WTC11 (cell line): ENCODE results near the gene AOX1.

Experiments
- ATF1 ChIP-seq: sonication (generic); formaldehyde crosslinking; IDR thresholded peaks from 2 replicates; pipeline ENCODE4 v1.8.1; 2023; ENCODE audit warnings: mild to moderate bottlenecking, moderate library complexity, missing genetic modification reagents
- CREB1 ChIP-seq: sonication (generic); formaldehyde crosslinking; IDR thresholded peaks from 2 replicates; pipeline ENCODE4 v1.8.0; 2023; ENCODE audit warnings: mild to moderate bottlenecking, missing genetic modification reagents
- GABPB1 ChIP-seq: sonication (generic); formaldehyde crosslinking; IDR thresholded peaks from 2 replicates; pipeline ENCODE4 v1.8.1; 2023; ENCODE audit warnings: mild to moderate bottlenecking, missing genetic modification reagents
- NFE2L1 ChIP-seq: sonication (generic); formaldehyde crosslinking; IDR thresholded peaks from 2 replicates; pipeline ENCODE4 v1.8.1; 2023; ENCODE audit warnings: missing genetic modification reagents
- TF ChIP-seq, protein P1 (sequence below): fragments of 200-600 bp; IDR thresholded peaks from 2 replicates; pipeline ENCODE4 v1.8.0; 2022; ENCODE audit warnings: antibody characterized with exemption

DNA sequence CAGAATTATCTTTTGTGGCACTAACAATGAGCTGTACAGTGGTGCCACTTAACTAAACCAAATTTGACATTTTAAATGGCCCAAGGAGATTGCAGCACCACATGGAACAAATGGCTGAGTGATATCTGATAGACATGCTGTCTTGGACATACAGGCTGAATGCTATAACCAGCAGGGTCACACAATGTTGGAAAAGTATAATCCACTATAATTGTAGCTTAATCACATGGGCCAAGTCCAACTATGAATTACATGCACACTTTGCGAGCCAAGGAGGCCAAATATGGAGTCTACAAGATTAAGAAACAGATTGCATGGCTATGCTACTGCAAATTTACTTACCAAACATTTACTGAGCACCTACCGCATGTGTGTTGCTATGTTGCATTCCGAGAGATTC, 69.0 kb downstream of the AOX1 start:
- TF ChIP-seq, protein P1, sequence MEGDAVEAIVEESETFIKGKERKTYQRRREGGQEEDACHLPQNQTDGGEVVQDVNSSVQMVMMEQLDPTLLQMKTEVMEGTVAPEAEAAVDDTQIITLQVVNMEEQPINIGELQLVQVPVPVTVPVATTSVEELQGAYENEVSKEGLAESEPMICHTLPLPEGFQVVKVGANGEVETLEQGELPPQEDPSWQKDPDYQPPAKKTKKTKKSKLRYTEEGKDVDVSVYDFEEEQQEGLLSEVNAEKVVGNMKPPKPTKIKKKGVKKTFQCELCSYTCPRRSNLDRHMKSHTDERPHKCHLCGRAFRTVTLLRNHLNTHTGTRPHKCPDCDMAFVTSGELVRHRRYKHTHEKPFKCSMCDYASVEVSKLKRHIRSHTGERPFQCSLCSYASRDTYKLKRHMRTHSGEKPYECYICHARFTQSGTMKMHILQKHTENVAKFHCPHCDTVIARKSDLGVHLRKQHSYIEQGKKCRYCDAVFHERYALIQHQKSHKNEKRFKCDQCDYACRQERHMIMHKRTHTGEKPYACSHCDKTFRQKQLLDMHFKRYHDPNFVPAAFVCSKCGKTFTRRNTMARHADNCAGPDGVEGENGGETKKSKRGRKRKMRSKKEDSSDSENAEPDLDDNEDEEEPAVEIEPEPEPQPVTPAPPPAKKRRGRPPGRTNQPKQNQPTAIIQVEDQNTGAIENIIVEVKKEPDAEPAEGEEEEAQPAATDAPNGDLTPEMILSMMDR, result no peak
- TF ChIP-seq NFE2L1 (CRISPR knock-in tag) (no peak), CREB1 (CRISPR knock-in tag) (no peak), ATF1 (CRISPR knock-in tag) (no peak), GABPB1 (CRISPR knock-in tag) (no peak)
